Spleen (tissue), 11 donors: ENCODE data around the gene FAM221B. TPM values are rescaled to one million over a fixed set of nuclear protein-coding genes. Genes with fewer than 3 reads are reported as not detected.

Experiments used
- DNase-seq: peaks from one replicate; pipeline ENCODE4 v3.0.0-alpha.2; 2020
- H3K27ac ChIP-seq, 8 donors: fragments of 200-600 bp; sonication (generic) in 7 of 8; 1 replicate in 4 of 8; 2 replicates in 4 of 8; pipeline versions ENCODE4 v1.5.0 to v1.8.0; 2016 to 2021; ENCODE audit warnings: inconsistent platforms in 4 of 8, mild to moderate bottlenecking in 4 of 8, moderate library complexity in 1 of 8
- H3K27me3 ChIP-seq, 7 donors: fragments of 200-600 bp; sonication (generic) in 6 of 7; replicated peaks in 1 of 7; 1 replicate in 4 of 7; 2 replicates in 3 of 7; pipeline versions ENCODE4 v1.5.0 to v1.8.0; 2016 to 2021; ENCODE audit warnings: inconsistent platforms in 3 of 7, mild to moderate bottlenecking in 1 of 7
- H3K36me3 ChIP-seq, 6 donors: fragments of 200-600 bp; sonication (generic) in 5 of 6; 1 replicate in 4 of 6; 2 replicates in 2 of 6; pipeline versions ENCODE4 v1.5.0 to v1.8.0; 2016 to 2021; ENCODE audit warnings: inconsistent platforms in 2 of 6
- H3K4me1 ChIP-seq, 6 donors: fragments of 200-600 bp; sonication (generic) in 5 of 6; 1 replicate in 3 of 6; 2 replicates in 3 of 6; pipeline versions ENCODE4 v1.5.0 to v1.8.0; 2016 to 2021; ENCODE audit warnings: inconsistent platforms in 3 of 6
- H3K4me3 ChIP-seq, 8 donors: fragments of 200-600 bp; sonication (generic) in 7 of 8; 1 replicate in 4 of 8; 2 replicates in 4 of 8; pipeline versions ENCODE4 v1.5.0 to v1.8.0; 2016 to 2021; ENCODE audit warnings: inconsistent platforms in 4 of 8, mild to moderate bottlenecking in 4 of 8, moderate library complexity in 2 of 8
- H3K9me3 ChIP-seq, 8 donors: fragments of 200-600 bp; sonication (generic) in 7 of 8; 1 replicate in 4 of 8; 2 replicates in 4 of 8; pipeline versions ENCODE4 v1.5.0 to v1.8.0; 2016 to 2021; ENCODE audit warnings: inconsistent platforms in 4 of 8
- CTCF ChIP-seq, 11 experiments: fragments of 200-600 bp in 7 of 11; fragments of 450-650 bp in 4 of 11; sonication (generic) in 4 of 11; IDR thresholded peaks in 8 of 11; conservative IDR thresholded peaks in 3 of 11; 1 replicate in 7 of 11; 2 replicates in 4 of 11; pipeline versions ENCODE4 v1.4.0 to v1.8.0; 2016 to 2021; ENCODE audit warnings: antibody characterized with exemption in 11 of 11, inconsistent platforms in 4 of 11, mild to moderate bottlenecking in 1 of 11
- POLR2A ChIP-seq, 3 donors: fragments of 450-650 bp; IDR thresholded peaks; one replicate each; pipeline ENCODE4 v1.5.1; 2017; ENCODE audit warnings: antibody characterized with exemption in 3 of 3, mild to moderate bottlenecking in 1 of 3
- POLR2AphosphoS5 ChIP-seq, 3 donors: sonication (generic); formaldehyde crosslinking; IDR thresholded peaks; one replicate each; pipeline ENCODE4 v1.5.1; 2017; ENCODE audit warnings: antibody characterized with exemption in 3 of 3
- WGBS, 5 donors: extraction: QIAGEN DNeasy Blood & Tissue Kit in 3 of 5; methylation state at CpG; one replicate each; pipeline versions ENCODE4 v1.1.5 to v1.1.7; 2013 to 2018; 5-methylcytosine and 5-hydroxymethylcytosine counted together
- intact Hi-C: fragments of 100-400 bp; cut with DNase I; formaldehyde crosslinking; loops from one replicate; pipeline ENCODE4 v1.15.0; 2023; ENCODE audit warnings: low total_unique reads
- polyA plus RNA-seq, 3 donors: library from polyadenylated mRNA; stranded (reverse); fragments of 200-250 nt; gene quantifications; one replicate each; pipeline ENCODE4 v1.2.1, GENCODE V29; 2013
- total RNA-seq, 7 donors: library from RNA; depleted of rRNA in 3 of 7; stranded (reverse); fragments of >200 nt in 3 of 7; fragmentation: NEBNext Ultra II Directional in 4 of 7; extraction: Animal tissue kit (Norgen Biotek cat#: 25700) in 4 of 7; gene quantifications; one replicate each; pipeline versions ENCODE4 v1.1.0 to v1.2.1, GENCODE V29; 2016 to 2021
- donor health status: healthy with polysubstance abuse.
- donor health status: DM: no; HTN: no; CAD: no; lungs with moderate emphysema.
- donor health status: DM: no; HTN: no; CAD: no.
- donor health status: Bipolar disorder and iron deficiency.
- donor health status: healthy.
- donor health status: DM: no; HTN: no; CAD: no.
- donor health status: DM: yes; HTN: yes; CAD: no.

The FAM221B gene
- total and polyA plus RNA-seq, 10 donors: not detected

- no peaks in the 10 kb centered on the region for H3K36me3 ChIP-seq
- no peaks in the 10 kb centered on the region for H3K9me3 ChIP-seq
- peaks cover 0 to 9% (median 0%) of the 10 kb centered on the region in 6 donors for H3K4me1 ChIP-seq
- intact Hi-C loops: no loop called here
- no peak for DNase-seq
- H3K4me3 ChIP-seq: no peak overlapping the region
- TF ChIP-seq CTCF (IDR thresholded peaks at IDR 0.05 in 8 of 11, conservative IDR thresholded peaks at IDR 0.05 in 3 of 11) (no peak), POLR2AphosphoS5 (IDR thresholded peaks at IDR 0.05) (no peak), POLR2A (IDR thresholded peaks at IDR 0.05) (no peak)
- no peaks in the 10 kb centered on the region for H3K27me3 ChIP-seq
- no peak overlapping the region for H3K27ac ChIP-seq
These were observed 8.5 kb downstream of the FAM221B start for GRCh38 chr9:35820076-35820475.

GRCh38 chr9:35818341-35818740, 10.2 kb downstream of the FAM221B start:
- Histone ChIP-seq H3K4me1 (peaks cover 6 to 21% (median 12%) of the 10 kb centered on the region in 6 donors), H3K9me3 (no peaks in the 10 kb centered on the region), H3K27me3 (no peaks in the 10 kb centered on the region), H3K36me3 (no peaks in the 10 kb centered on the region), H3K27ac (no peak overlapping the region), H3K4me3 (no peak overlapping the region)
- 82 to 92% (median 88%) methylated on average over 3 of the region's 3 CpGs for WGBS, 5 donors
- no peak for DNase-seq
- TF ChIP-seq CTCF (IDR thresholded peaks at IDR 0.05 in 8 of 11, conservative IDR thresholded peaks at IDR 0.05 in 3 of 11): no peak
- no peak for TF ChIP-seq POLR2A (IDR thresholded peaks at IDR 0.05)
- TF ChIP-seq POLR2AphosphoS5 (IDR thresholded peaks at IDR 0.05): no peak
- intact Hi-C loops: no loop called here

- Histone ChIP-seq H3K36me3 (no peaks in the 10 kb centered on the region), H3K4me1 (peaks cover 12 to 37% (median 28%) of the 10 kb centered on the region in 6 donors), H3K9me3 (no peaks in the 10 kb centered on the region), H3K27me3 (no peaks in the 10 kb centered on the region), H3K4me3 (no peak overlapping the region), H3K27ac (no peak overlapping the region)
- intact Hi-C loops: no loop called here
- TF ChIP-seq POLR2A (IDR thresholded peaks at IDR 0.05) (no peak), CTCF (IDR thresholded peaks at IDR 0.05 in 8 of 11, conservative IDR thresholded peaks at IDR 0.05 in 3 of 11) (no peak), POLR2AphosphoS5 (IDR thresholded peaks at IDR 0.05) (no peak)
- no peak for DNase-seq
- 54 to 84% (median 77%) methylated on average over 1 of the region's 1 CpG for WGBS, 5 donors
These were observed 11.8 kb downstream of the FAM221B start for GRCh38 chr9:35816708-35817107.

GRCh38 chr9:35814841-35815543, 13.5 kb downstream of the FAM221B start, which contains the start of gene HINT2:
HINT2 (minus strand) TSS chr9:35815042; CDS start chr9:35814979, 63 bp downstream.
- peak within 1 kb of the TSS; percentile 70 to 100 (median 88) for H3K4me3 ChIP-seq
- H3K9me3 ChIP-seq: no peaks in the 10 kb centered on the region
- no peaks in the 10 kb centered on the region for H3K36me3 ChIP-seq
- WGBS, 5 donors: 0 to 2% (median 0%) methylated on average over 32 to 52 of the region's 52 CpGs
- no peaks in the 10 kb centered on the region for H3K27me3 ChIP-seq
- peak within 1 kb of the TSS; percentile 91 to 99 (median 97) for H3K27ac ChIP-seq
- TF ChIP-seq POLR2AphosphoS5 (IDR thresholded peaks at IDR 0.05): peak; percentile 97 to 98 (median 97)
- TF ChIP-seq POLR2A (IDR thresholded peaks at IDR 0.05): peak in 2 of 3 donors; percentile 88 to 91
- TF ChIP-seq CTCF (IDR thresholded peaks at IDR 0.05 in 8 of 11, conservative IDR thresholded peaks at IDR 0.05 in 3 of 11): no peak
- intact Hi-C loops: no loop called here
- DNase-seq: peak; percentile 98
- peaks cover 17 to 49% (median 35%) of the 10 kb centered on the region in 6 donors for H3K4me1 ChIP-seq
